Measurements from ENCODE around the gene ARHGAP15.

Gene ARHGAP15

GRCh38 chr2:143210446-143210819, 81.2 kb downstream of the ARHGAP15 start:
- TF ChIP-seq, protein P1, sequence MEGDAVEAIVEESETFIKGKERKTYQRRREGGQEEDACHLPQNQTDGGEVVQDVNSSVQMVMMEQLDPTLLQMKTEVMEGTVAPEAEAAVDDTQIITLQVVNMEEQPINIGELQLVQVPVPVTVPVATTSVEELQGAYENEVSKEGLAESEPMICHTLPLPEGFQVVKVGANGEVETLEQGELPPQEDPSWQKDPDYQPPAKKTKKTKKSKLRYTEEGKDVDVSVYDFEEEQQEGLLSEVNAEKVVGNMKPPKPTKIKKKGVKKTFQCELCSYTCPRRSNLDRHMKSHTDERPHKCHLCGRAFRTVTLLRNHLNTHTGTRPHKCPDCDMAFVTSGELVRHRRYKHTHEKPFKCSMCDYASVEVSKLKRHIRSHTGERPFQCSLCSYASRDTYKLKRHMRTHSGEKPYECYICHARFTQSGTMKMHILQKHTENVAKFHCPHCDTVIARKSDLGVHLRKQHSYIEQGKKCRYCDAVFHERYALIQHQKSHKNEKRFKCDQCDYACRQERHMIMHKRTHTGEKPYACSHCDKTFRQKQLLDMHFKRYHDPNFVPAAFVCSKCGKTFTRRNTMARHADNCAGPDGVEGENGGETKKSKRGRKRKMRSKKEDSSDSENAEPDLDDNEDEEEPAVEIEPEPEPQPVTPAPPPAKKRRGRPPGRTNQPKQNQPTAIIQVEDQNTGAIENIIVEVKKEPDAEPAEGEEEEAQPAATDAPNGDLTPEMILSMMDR (IDR thresholded peaks at IDR 0.05; ENCODE audit: low read depth, low read length, missing control alignments) = no peak
- H3K4me3 ChIP-seq (ENCODE audit: low read depth, low read length) = no peak overlapping the region
- no peak for DNase-seq (ENCODE audit: low read depth)

DNA sequence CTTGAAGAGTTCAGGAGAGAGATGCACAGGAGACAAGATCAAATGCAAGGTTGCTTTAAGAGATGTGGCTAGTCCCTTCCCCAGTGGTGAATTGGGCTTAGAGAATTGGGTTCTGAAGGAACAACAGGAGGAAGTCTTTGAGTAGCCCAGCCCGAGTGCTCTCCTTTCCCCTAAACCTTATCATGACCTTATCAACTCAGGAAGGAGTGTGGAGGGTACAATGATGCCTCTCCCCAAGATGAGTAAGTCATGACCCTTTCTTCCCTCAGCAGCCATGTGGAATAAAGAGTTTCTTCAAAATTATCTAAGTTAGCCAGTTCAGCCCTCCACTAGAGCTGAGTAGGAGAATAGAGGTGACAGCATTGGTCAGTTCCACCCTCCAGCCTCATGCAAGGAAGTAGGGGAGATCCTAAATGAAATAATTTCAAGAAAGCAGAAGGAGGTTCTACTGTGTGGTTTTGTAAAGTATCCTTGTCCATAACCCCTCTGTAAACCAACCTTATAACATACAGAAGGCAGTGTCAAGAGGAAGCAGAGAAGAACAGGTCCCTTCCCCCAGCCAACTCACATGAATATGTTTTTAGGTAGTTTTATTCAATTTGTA, 88.4 kb downstream of the ARHGAP15 start:
- no peak overlapping the region for H3K4me3 ChIP-seq (ENCODE audit: low read depth, low read length)
- TF ChIP-seq, protein P1 (IDR thresholded peaks at IDR 0.05; ENCODE audit: low read depth, low read length, missing control alignments) = no peak
- no peak for DNase-seq (ENCODE audit: low read depth)

DNA sequence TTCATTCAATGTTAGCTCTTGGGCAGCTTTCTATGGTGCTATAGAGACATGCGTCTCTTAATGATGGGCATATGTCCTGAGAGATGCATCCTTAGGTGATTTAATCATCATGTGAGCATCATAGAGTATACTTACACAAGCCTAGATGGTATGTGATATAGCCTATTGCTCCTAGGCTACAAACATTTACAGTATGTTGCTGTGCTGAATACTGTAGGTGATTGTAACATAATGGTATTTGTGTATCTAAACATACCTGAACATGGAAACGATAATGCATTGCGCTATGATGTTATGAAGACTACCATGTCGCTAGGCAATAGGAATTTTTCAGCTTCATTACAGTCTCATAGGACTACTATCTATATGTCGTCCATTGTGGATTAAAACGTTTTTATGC, 89.4 kb downstream of the ARHGAP15 start:
- H3K4me3 ChIP-seq (ENCODE audit: low read depth, low read length) = no peak overlapping the region
- DNase-seq (ENCODE audit: low read depth) = no peak
- TF ChIP-seq, protein P1 (IDR thresholded peaks at IDR 0.05; ENCODE audit: low read depth, low read length, missing control alignments) = no peak

GRCh38 chr2:143219266-143219665, 90.0 kb downstream of the ARHGAP15 start:
- no peak for DNase-seq (ENCODE audit: low read depth)
- TF ChIP-seq, protein P1 (IDR thresholded peaks at IDR 0.05; ENCODE audit: low read depth, low read length, missing control alignments) = no peak
- no peak overlapping the region for H3K4me3 ChIP-seq (ENCODE audit: low read depth, low read length)

DNA sequence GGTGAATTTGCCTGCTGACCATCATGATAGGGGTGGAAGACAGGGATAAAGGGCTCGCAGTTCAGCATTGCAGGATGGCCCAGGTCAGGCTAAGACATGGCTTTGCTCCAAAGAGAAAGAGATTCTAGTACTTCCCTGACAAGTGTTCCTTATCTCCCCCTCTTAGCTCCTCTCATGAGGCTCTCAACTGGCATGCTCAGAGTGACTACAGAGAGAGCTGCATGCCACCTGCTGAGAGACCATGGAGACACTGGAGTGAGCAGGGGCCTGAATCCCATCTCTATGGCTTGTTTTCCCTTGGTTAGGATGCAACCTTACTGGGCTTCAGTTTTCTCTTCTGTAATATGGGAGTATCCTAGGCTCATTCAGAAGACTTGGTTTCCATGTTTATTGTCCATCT, 94.3 kb downstream of the ARHGAP15 start:
- DNase-seq (ENCODE audit: low read depth) = no peak
- TF ChIP-seq, protein P1 (IDR thresholded peaks at IDR 0.05; ENCODE audit: low read depth, low read length, missing control alignments) = no peak
- H3K4me3 ChIP-seq (ENCODE audit: low read depth, low read length) = no peak overlapping the region

- no peak for DNase-seq (ENCODE audit: low read depth)
- no peak overlapping the region for H3K4me3 ChIP-seq (ENCODE audit: low read depth, low read length)
- TF ChIP-seq, protein P1 (IDR thresholded peaks at IDR 0.05; ENCODE audit: low read depth, low read length, missing control alignments) = no peak
These were observed 96.7 kb downstream of the ARHGAP15 start for GRCh38 chr2:143225931-143226330.

All from GM12864 (cell line).